Prostate gland (tissue), 2 donors: ENCODE results near the gene TMEM161A.

ENCODE experiments used
- CTCF ChIP-seq, 4 experiments: fragments of 200-600 bp in 2 of 4; fragments of 450-650 bp in 2 of 4; sonication (generic) in 2 of 4; IDR thresholded peaks; 1 replicate in 3 of 4; 2 replicates in 1 of 4; pipeline ENCODE4 v1.5.1; 2016 to 2019; ENCODE audit warnings: antibody characterized with exemption in 4 of 4, mild to moderate bottlenecking in 2 of 4, moderate library complexity in 2 of 4
- POLR2A ChIP-seq: fragments of 450-650 bp; IDR thresholded peaks from one replicate; pipeline ENCODE4 v1.6.1; 2016; ENCODE audit warnings: antibody characterized with exemption, mild to moderate bottlenecking
- POLR2AphosphoS5 ChIP-seq: sonication (generic); formaldehyde crosslinking; IDR thresholded peaks from one replicate; pipeline ENCODE4 v1.6.1; 2017; ENCODE audit warnings: antibody characterized with exemption

GRCh38 chr19:19132912-19133311, 5.4 kb downstream of the TMEM161A start:
- TF ChIP-seq POLR2A: no peak
- no peak for TF ChIP-seq CTCF (IDR thresholded peaks at IDR 0.05)
- no peak for TF ChIP-seq POLR2AphosphoS5
